K562 (cell line): ENCODE measurements around the gene CCL11. TPM values are rescaled to one million over a fixed set of nuclear protein-coding genes. Genes with fewer than 3 reads are reported as not detected.

Source experiments
- ATAC-seq: fragments of 200-7000 bp; cut with Tn5 transposase; 3 replicates; pipeline ENCODE4 v1.9.1; 2020; ENCODE audit warnings: moderate library complexity
- BruUV-seq: library from RNA; stranded (reverse); fragments of 400-500 nt; replicated peaks from 2 replicates; lab custom pipeline; 2021; lab: Mats Ljungman, UMichigan
- CTCF ChIA-PET: fragments of 300-600 bp; formaldehyde crosslinking; extraction: SDS; loops from one replicate; lab custom pipeline; 2021; ENCODE audit warnings: low intra/inter-chr PET ratio; lab: Yijun Ruan, JAX
- POLR2A ChIA-PET: fragments of 300-600, 350-650 bp; sonication (Branson Sonifier 250); formaldehyde crosslinking; extraction: SDS; loops from one replicate; lab custom pipeline; 2021; ENCODE audit warnings: antibody characterized with exemption, inconsistent platforms; lab: Yijun Ruan, JAX
- DNase-seq, 4 experiments: peaks; one replicate each; pipeline versions ENCODE4 v3.0.0 to v3.0.0-alpha.2; 2011 to 2018; ENCODE audit warnings: low spot score in 3 of 4, mixed read lengths in 3 of 4; ENCODE audit errors: extremely low read depth in 1 of 4
- FAIRE-seq: peaks from 2 replicates; lab custom pipeline; 2011; peaks lifted over from hg19 to GRCh38; lab: Jason Lieb, UNC
- H2AFZ ChIP-seq: 2 replicates; pipeline ENCODE4 v1.6.0; 2011; ENCODE audit warnings: low read depth, low read length, control low read depth, inconsistent platforms
- H3K27ac ChIP-seq: fragments of 200-600 bp; 3 replicates; pipeline ENCODE4 v1.8.0; 2011; ENCODE audit warnings: low read depth, mild to moderate bottlenecking, control low read depth, inconsistent platforms, low read length, moderate library complexity, mixed read lengths; ENCODE audit errors: extremely low read depth
- H3K27me3 ChIP-seq, 2 experiments: fragments of 300-600 bp in 1 of 2; 2 replicates in 1 of 2; 3 replicates in 1 of 2; pipeline versions ENCODE4 v1.6.0 to v1.8.0; 2011; ENCODE audit warnings: inconsistent platforms in 2 of 2, low read length in 2 of 2, mild to moderate bottlenecking in 1 of 2, mixed read lengths in 1 of 2, moderate library complexity in 1 of 2; ENCODE audit not compliant: control insufficient read depth in 2 of 2, insufficient read depth in 2 of 2
- H3K36me3 ChIP-seq: fragments of 300-600 bp; 3 replicates; pipeline ENCODE4 v1.8.0; 2011; ENCODE audit warnings: mild to moderate bottlenecking, low read length, inconsistent platforms; ENCODE audit not compliant: control insufficient read depth, insufficient read depth
- H3K4me1 ChIP-seq, 2 experiments: fragments of 200-600 bp in 1 of 2; replicated peaks in 1 of 2; 2 replicates in 1 of 2; 3 replicates in 1 of 2; pipeline versions ENCODE4 v1.5.1 to v1.8.0; 2011; ENCODE audit warnings: inconsistent platforms in 2 of 2, low read length in 2 of 2, mild to moderate bottlenecking in 1 of 2, mixed read lengths in 1 of 2, moderate library complexity in 1 of 2; ENCODE audit not compliant: control insufficient read depth in 2 of 2, insufficient read depth in 2 of 2
- H3K4me2 ChIP-seq: 2 replicates; pipeline ENCODE4 v1.6.1; 2011; ENCODE audit warnings: low read length, control low read depth, inconsistent platforms, mixed read lengths; ENCODE audit not compliant: insufficient read depth
- H3K4me3 ChIP-seq: fragments of 200-600 bp; sonication (generic), shearing (Covaris generic); 2 replicates; pipeline ENCODE4 v1.5.1; 2016; ENCODE audit warnings: control low read depth, inconsistent platforms
- H3K79me2 ChIP-seq: fragments of 200-600 bp; 3 replicates; pipeline ENCODE4 v1.8.0; 2011; ENCODE audit warnings: low read length, inconsistent platforms; ENCODE audit not compliant: control insufficient read depth, insufficient read depth
- H3K9ac ChIP-seq, 2 experiments: 2 replicates each; pipeline versions ENCODE4 v1.6.0 to v1.6.1; 2011; ENCODE audit warnings: low read depth in 2 of 2, low read length in 2 of 2, control low read depth in 1 of 2, inconsistent platforms in 1 of 2, mild to moderate bottlenecking in 1 of 2, mixed read lengths in 1 of 2; ENCODE audit not compliant: insufficient read depth in 1 of 2
- H3K9me1 ChIP-seq: one replicate; pipeline ENCODE4 v1.6.0; 2011; ENCODE audit warnings: inconsistent platforms, mild to moderate bottlenecking, low read length, moderate library complexity; ENCODE audit not compliant: control insufficient read depth, insufficient read depth
- H3K9me3 ChIP-seq: replicated peaks from 2 replicates; pipeline ENCODE4 v1.5.1; 2011; ENCODE audit warnings: low read depth, low read length, inconsistent platforms; ENCODE audit not compliant: control insufficient read depth, insufficient read depth
- H4K20me1 ChIP-seq: replicated peaks from 2 replicates; pipeline ENCODE4 v1.6.1; 2011; ENCODE audit warnings: low read length, inconsistent platforms, mixed read lengths; ENCODE audit not compliant: control insufficient read depth, insufficient read depth
- EP400 ChIP-seq: fragments of 450-650 bp; IDR thresholded peaks from 2 replicates; pipeline ENCODE4 v1.6.1; 2017; ENCODE audit warnings: antibody characterized with exemption, mild to moderate bottlenecking, moderate library complexity
- KAT8 ChIP-seq: fragments of 450-650 bp; IDR thresholded peaks from 2 replicates; pipeline ENCODE4 v1.6.1; 2016; ENCODE audit warnings: low read depth, mild to moderate bottlenecking
- KDM2B ChIP-seq: fragments of 250-450 bp; sonication (Bioruptor Pico); IDR thresholded peaks from 2 replicates; pipeline ENCODE4 v1.8.0; 2021; ENCODE audit warnings: mild to moderate bottlenecking, moderate library complexity
- L3MBTL2 ChIP-seq: fragments of 450-650 bp; IDR thresholded peaks from 2 replicates; pipeline ENCODE4 v1.6.1; 2016; ENCODE audit warnings: mild to moderate bottlenecking, moderate library complexity
- MED1 ChIP-seq: sonication (generic); formaldehyde crosslinking; IDR thresholded peaks from 2 replicates; pipeline ENCODE4 v1.8.1; 2023; ENCODE audit warnings: missing genetic modification reagents, borderline replicate concordance
- NR4A1 ChIP-seq, 2 experiments: fragments of 250-450 bp in 1 of 2; fragments of 450-650 bp in 1 of 2; sonication (Bioruptor Pico) in 1 of 2; IDR thresholded peaks; 2 replicates each; pipeline versions ENCODE4 v1.4.0 to v1.6.1; 2016 to 2020; ENCODE audit warnings: mild to moderate bottlenecking in 2 of 2, missing compliant biosample characterization in 1 of 2, missing genetic modification characterization in 1 of 2, moderate library complexity in 1 of 2
- SMARCA4 ChIP-seq: fragments of 450-650 bp; IDR thresholded peaks from 2 replicates; pipeline ENCODE4 v1.6.1; 2016
- TFAM ChIP-seq: fragments of 250-450 bp; sonication (Bioruptor Pico); conservative IDR thresholded peaks from 2 replicates; pipeline ENCODE4 v1.5.0; 2021; ENCODE audit warnings: mild to moderate bottlenecking, moderate library complexity
- ZNF121 ChIP-seq: sonication (generic); formaldehyde crosslinking; conservative IDR thresholded peaks from 2 replicates; pipeline ENCODE4 v1.8.0; 2022; ENCODE audit warnings: missing genetic modification reagents
- ZNF253 ChIP-seq: fragments of 250-450 bp; sonication (Bioruptor Pico); conservative IDR thresholded peaks from 2 replicates; pipeline ENCODE4 v1.6.1; 2021; ENCODE audit warnings: mild to moderate bottlenecking
- ZNF699 ChIP-seq: fragments of 250-450 bp; sonication (Bioruptor Pico); IDR thresholded peaks from 2 replicates; pipeline ENCODE4 v1.8.0; 2021; ENCODE audit warnings: mild to moderate bottlenecking, moderate library complexity; ENCODE audit not compliant: insufficient replicate concordance
- WGBS: fragments of 100-300 bp; shearing (Covaris generic); methylation state at CpG from one replicate; pipeline ENCODE4 v1.1.6; 2016; ENCODE audit warnings: low coverage, mixed read lengths; ENCODE audit not compliant: insufficient coverage; ENCODE audit errors: missing lambda C conversion rate; 5-methylcytosine and 5-hydroxymethylcytosine counted together
- in situ Hi-C: fragments of 300-500 bp; cut with MboI; formaldehyde crosslinking; loops from 4 replicates; pipeline ENCODE4 v1.15.0; 2018; ENCODE audit warnings: inconsistent platforms, mixed read lengths
- intact Hi-C: fragments of 100-400 bp; cut with micrococcal nuclease; formaldehyde crosslinking; loops from 2 replicates; pipeline ENCODE4 v1.14.2; 2022
- polyA plus RNA-seq, 8 experiments: library from polyadenylated mRNA; depleted of rRNA in 4 of 8; stranded (reverse) in 5 of 8; unstranded in 3 of 8; fragments of >200 nt; fragmentation: Nextera tagmentation in 2 of 8; fragmentation: Illumina TruSeq in 1 of 8; extraction: Ambion mirVana in 2 of 8; extraction: Trizol in 1 of 8; gene quantifications; 2 replicates each; pipeline versions ENCODE4 v1.2.1 to v1.2.3, GENCODE V29; 2011 to 2014; ENCODE audit warnings: inconsistent platforms in 1 of 8, missing spikeins in 1 of 8
- total RNA-seq, 7 experiments: library from RNA; depleted of rRNA in 6 of 7; stranded (reverse); fragments of >200 nt in 6 of 7; fragmentation: Illumina TruSeq in 2 of 7; extraction: Trizol in 2 of 7; gene quantifications; 2 replicates each; pipeline versions ENCODE4 v1.2.1 to v1.2.3, GENCODE V29; 2011 to 2021; ENCODE audit warnings: low replicate concordance in 1 of 7
- TF ChIP-seq, protein P1 (sequence below): fragments of 250-450 bp; sonication (Bioruptor Pico); IDR thresholded peaks from 2 replicates; pipeline ENCODE4 v1.8.0; 2021; ENCODE audit warnings: moderate library complexity, mild to moderate bottlenecking, inconsistent platforms
- TF ChIP-seq, protein P2 (sequence below): fragments of 250-450 bp; sonication (Bioruptor Pico); IDR thresholded peaks from 2 replicates; pipeline ENCODE4 v1.4.0; 2020

CCL11 gene
- total and polyA plus RNA-seq, 9 of the 15 experiments (the other 6 are each of a cell fraction or from before 2014, with no cell fraction given): not detected

DNA sequence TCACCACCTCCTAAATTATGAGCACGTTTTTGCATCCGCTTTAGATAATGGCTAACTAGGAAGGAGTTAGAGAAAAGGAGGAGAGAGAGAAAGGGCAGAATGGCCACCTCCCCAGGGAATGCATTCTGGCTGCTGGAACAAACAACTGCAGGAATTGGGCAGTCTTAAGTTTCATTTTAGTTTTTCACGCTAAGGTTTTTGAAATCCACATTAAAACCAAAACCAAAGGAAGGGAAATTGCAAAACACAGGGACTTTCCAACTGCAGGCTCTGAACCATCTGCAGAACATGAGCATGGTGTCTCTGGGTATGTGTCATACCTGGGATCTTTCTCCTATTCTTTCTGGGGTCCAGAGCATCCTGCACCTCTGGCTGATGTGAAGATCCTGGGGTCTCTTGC, 21.6 kb downstream of the CCL11 start:
- Histone ChIP-seq H3K9ac (no peak overlapping the region), H2AFZ (no peak overlapping the region), H3K4me3 (no peak overlapping the region), H3K4me1 (no peaks in the 10 kb centered on the region), H3K36me3 (no peaks in the 10 kb centered on the region), H4K20me1 (no peaks in the 10 kb centered on the region), H3K27me3 (peaks cover 0 to 4% of the 10 kb centered on the region in 2 experiments; a peak in 2 of 5 replicates), H3K27ac (no peak overlapping the region), H3K9me1 (no peaks in the 10 kb centered on the region), H3K9me3 (no peaks in the 10 kb centered on the region), H3K4me2 (no peak overlapping the region), H3K79me2 (no peaks in the 10 kb centered on the region)
- ChIA-PET POLR2A (no interaction called here), CTCF (interaction anchor here (4.6 kb wide), 1 partner anchor 107 kb away, joined by 55 read pairs; no protein-coding TSS in a partner anchor)
- no TSS peak for BruUV-seq
- TF ChIP-seq TFAM (CRISPR knock-in tag) (no peak), ZNF121 (CRISPR knock-in tag) (no peak), KDM2B (CRISPR knock-in tag) (no peak), MED1 (CRISPR knock-in tag) (no peak), ZNF699 (no peak), KAT8 (no peak), ZNF253 (CRISPR knock-in tag) (no peak), SMARCA4 (no peak), NR4A1 (CRISPR knock-in tag; IDR thresholded peaks at IDR 0.05) (no peak), NR4A1 (tag; IDR thresholded peaks at IDR 0.05) (no peak), L3MBTL2 (no peak), EP400 (no peak)
- TF ChIP-seq, protein P1, sequence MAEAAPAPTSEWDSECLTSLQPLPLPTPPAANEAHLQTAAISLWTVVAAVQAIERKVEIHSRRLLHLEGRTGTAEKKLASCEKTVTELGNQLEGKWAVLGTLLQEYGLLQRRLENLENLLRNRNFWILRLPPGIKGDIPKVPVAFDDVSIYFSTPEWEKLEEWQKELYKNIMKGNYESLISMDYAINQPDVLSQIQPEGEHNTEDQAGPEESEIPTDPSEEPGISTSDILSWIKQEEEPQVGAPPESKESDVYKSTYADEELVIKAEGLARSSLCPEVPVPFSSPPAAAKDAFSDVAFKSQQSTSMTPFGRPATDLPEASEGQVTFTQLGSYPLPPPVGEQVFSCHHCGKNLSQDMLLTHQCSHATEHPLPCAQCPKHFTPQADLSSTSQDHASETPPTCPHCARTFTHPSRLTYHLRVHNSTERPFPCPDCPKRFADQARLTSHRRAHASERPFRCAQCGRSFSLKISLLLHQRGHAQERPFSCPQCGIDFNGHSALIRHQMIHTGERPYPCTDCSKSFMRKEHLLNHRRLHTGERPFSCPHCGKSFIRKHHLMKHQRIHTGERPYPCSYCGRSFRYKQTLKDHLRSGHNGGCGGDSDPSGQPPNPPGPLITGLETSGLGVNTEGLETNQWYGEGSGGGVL: no peak
- TF ChIP-seq, protein P2, sequence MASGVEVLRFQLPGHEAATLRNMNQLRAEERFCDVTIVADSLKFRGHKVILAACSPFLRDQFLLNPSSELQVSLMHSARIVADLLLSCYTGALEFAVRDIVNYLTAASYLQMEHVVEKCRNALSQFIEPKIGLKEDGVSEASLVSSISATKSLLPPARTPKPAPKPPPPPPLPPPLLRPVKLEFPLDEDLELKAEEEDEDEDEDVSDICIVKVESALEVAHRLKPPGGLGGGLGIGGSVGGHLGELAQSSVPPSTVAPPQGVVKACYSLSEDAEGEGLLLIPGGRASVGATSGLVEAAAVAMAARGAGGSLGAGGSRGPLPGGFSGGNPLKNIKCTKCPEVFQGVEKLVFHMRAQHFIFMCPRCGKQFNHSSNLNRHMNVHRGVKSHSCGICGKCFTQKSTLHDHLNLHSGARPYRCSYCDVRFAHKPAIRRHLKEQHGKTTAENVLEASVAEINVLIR (CRISPR knock-in tag): no peak
- no peak for ATAC-seq
- in situ Hi-C loops (loop anchor here (10.0 kb wide), 1 partner anchor 102 kb away; no protein-coding TSS in a partner anchor), intact Hi-C loops (no loop called here)
- no peak for FAIRE-seq
- 0% methylated on average over 3 of the region's 3 CpGs for WGBS
- no peak for DNase-seq
